T-helper 2 cell treated with Interferon-gamma antibody and Interleukin-4, amounts not matched to agents 5 μg/mL and 100 μg/mL, for 36 hours (primary cell): ENCODE results near the gene VSIR.

ENCODE experiments used
- DNase-seq: peaks from one replicate; pipeline ENCODE4 v3.0.0; 2021; ENCODE audit warnings: low spot score
- H3K27ac Mint-ChIP-seq: one replicate; pipeline ENCODE4 v1.8.0; 2021; ENCODE audit warnings: mild to moderate bottlenecking, mixed read lengths
- H3K27me3 Mint-ChIP-seq: one replicate; pipeline ENCODE4 v1.8.0; 2021; ENCODE audit warnings: low read depth, mixed read lengths
- H3K36me3 Mint-ChIP-seq: one replicate; pipeline ENCODE4 v1.8.0; 2021; ENCODE audit warnings: low read depth, mixed read lengths
- H3K4me1 Mint-ChIP-seq: one replicate; pipeline ENCODE4 v1.8.0; 2021; ENCODE audit warnings: low read depth, mixed read lengths
- H3K4me3 Mint-ChIP-seq: one replicate; pipeline ENCODE4 v1.8.0; 2022; ENCODE audit warnings: mild to moderate bottlenecking, moderate library complexity, mixed read lengths
- H3K9me3 Mint-ChIP-seq: one replicate; pipeline ENCODE4 v1.8.0; 2021; ENCODE audit warnings: mixed read lengths

Gene VSIR

GRCh38 chr10:71723311-71723710, 50.0 kb downstream of the VSIR start:
- H3K4me3 Mint-ChIP-seq = no peak overlapping the region
- H3K9me3 Mint-ChIP-seq = no peaks in the 10 kb centered on the region
- peaks cover 29% of the 10 kb centered on the region for H3K4me1 Mint-ChIP-seq
- H3K27ac Mint-ChIP-seq = no peak overlapping the region
- H3K36me3 Mint-ChIP-seq = no peaks in the 10 kb centered on the region
- DNase-seq = no peak
- no peaks in the 10 kb centered on the region for H3K27me3 Mint-ChIP-seq

GRCh38 chr10:71722849-71723248, 50.5 kb downstream of the VSIR start:
- H3K4me1 Mint-ChIP-seq = peaks cover 24% of the 10 kb centered on the region
- no peaks in the 10 kb centered on the region for H3K36me3 Mint-ChIP-seq
- DNase-seq = no peak
- H3K27me3 Mint-ChIP-seq = no peaks in the 10 kb centered on the region
- no peak overlapping the region for H3K4me3 Mint-ChIP-seq
- H3K27ac Mint-ChIP-seq = peak overlapping the region; percentile 33
- H3K9me3 Mint-ChIP-seq = no peaks in the 10 kb centered on the region

DNA sequence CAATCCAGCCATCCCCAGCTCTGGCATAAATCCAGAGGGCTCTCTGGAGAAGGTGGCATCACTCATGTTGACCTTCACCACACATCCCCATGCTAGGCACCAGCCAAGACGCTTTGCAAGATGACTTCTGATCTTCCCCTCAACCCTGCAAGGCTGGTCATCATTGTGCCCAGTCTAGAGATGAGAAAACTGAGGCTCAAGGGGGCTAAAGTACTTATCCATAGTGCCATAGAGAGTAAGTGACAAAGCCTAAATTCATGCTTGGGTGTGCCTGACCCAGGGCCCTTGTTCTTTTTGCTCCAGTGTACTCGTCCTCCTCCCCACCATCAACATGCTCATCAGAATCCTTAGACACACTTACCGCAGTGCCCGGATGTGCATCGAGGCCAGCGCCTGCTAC, 52.0 kb downstream of the VSIR start:
- Mint-ChIP-seq H3K36me3 (no peaks in the 10 kb centered on the region), H3K4me3 (no peak overlapping the region), H3K9me3 (no peaks in the 10 kb centered on the region), H3K4me1 (peaks cover 9% of the 10 kb centered on the region), H3K27ac (peak overlapping the region; percentile 4), H3K27me3 (no peaks in the 10 kb centered on the region)
- DNase-seq = no peak

- no peaks in the 10 kb centered on the region for H3K27me3 Mint-ChIP-seq
- H3K4me1 Mint-ChIP-seq = peaks cover 3% of the 10 kb centered on the region
- no peaks in the 10 kb centered on the region for H3K36me3 Mint-ChIP-seq
- DNase-seq = no peak
- H3K27ac Mint-ChIP-seq = no peak overlapping the region
- no peak overlapping the region for H3K4me3 Mint-ChIP-seq
- H3K9me3 Mint-ChIP-seq = no peaks in the 10 kb centered on the region
These were observed 53.0 kb downstream of the VSIR start for GRCh38 chr10:71720288-71720687.

- Mint-ChIP-seq H3K4me3 (no peak within 1 kb of the TSS), H3K9me3 (no peaks in the 10 kb centered on the region), H3K27ac (no peak within 1 kb of the TSS), H3K36me3 (no peaks in the 10 kb centered on the region), H3K4me1 (peaks cover 6% of the 10 kb centered on the region), H3K27me3 (no peaks in the 10 kb centered on the region)
- no peak for DNase-seq
These were observed 53.7 kb downstream of the VSIR start, which contains the start of gene C10orf105 for GRCh38 chr10:71719464-71720201. TSS of gene C10orf105 (minus strand) at chr10:71719778. CDS start at chr10:71716337, 3,441 bp downstream.

DNA sequence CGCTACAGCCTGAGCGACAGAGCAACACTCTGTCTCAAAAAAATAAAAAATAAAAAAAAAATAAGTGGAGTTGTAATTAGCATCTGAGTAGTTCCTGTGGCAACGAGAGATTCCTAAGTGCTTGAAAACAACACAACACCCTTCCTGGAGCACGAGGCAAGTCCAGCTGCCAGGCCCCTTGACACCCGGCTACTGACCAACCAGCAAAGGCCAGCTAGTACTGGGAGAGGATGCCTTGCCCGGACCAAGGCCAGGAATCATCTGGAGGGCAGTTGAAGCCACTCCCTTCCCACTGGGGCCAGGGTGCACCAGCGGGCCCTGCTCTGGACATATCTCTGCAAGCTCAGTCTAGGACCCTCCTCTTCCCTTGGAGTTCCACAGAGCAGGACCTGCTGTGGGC, 54.3 kb downstream of the VSIR start:
- no peak overlapping the region for H3K27ac Mint-ChIP-seq
- H3K36me3 Mint-ChIP-seq = no peaks in the 10 kb centered on the region
- H3K27me3 Mint-ChIP-seq = no peaks in the 10 kb centered on the region
- no peak for DNase-seq
- H3K4me1 Mint-ChIP-seq = peaks cover 12% of the 10 kb centered on the region
- no peak overlapping the region for H3K4me3 Mint-ChIP-seq
- no peaks in the 10 kb centered on the region for H3K9me3 Mint-ChIP-seq

DNA sequence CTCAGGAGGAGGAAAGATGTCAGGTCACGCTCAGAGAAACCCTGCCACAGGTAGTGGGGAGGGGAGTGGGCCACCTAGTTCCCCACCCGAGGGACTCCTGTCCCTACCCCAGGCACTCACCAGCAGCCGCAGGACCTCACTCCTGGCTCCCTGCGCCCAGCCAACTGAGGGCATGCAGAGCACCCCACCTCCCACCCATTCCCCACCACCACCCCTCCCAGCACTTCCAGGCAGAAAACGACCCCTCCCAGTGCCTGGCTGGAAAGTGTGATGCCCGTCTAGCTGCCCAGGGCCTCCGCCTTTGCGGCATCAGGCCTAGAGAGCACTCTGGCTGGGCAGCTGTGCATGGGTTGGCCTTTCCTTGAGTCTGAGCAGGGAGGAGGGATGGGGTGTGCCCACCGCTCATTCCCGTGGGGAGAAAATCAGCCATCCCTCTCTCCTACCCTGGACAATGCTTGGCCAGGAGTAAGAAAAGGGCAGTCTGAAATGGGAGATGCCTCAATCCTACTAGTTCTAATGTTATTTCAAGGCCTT, 55.1 kb downstream of the VSIR start:
- no peaks in the 10 kb centered on the region for H3K9me3 Mint-ChIP-seq
- peaks cover 20% of the 10 kb centered on the region for H3K4me1 Mint-ChIP-seq
- no peak for DNase-seq
- H3K4me3 Mint-ChIP-seq = no peak overlapping the region
- no peaks in the 10 kb centered on the region for H3K27me3 Mint-ChIP-seq
- no peaks in the 10 kb centered on the region for H3K36me3 Mint-ChIP-seq
- no peak overlapping the region for H3K27ac Mint-ChIP-seq

DNA sequence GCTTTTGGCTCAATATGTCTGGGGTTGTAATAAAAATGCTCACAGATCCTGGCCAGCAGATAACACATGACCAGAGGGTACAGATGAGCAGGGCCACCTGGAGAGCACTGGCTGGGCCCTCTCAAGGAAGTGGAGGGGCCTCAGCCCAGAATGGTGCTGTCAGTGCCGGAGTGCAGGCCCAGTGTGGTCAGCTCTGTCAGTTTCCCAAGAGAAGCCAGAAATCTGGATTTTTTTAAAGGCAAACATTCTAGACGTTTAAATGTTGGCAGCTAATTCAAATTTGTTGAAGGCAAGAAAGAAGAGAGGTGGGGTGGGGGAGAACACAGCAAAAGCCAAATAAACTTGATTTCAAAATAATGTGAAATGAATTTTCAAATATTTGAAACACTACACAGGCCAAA, 55.8 kb downstream of the VSIR start:
- DNase-seq = no peak
- Mint-ChIP-seq H3K4me3 (no peak overlapping the region), H3K27me3 (no peaks in the 10 kb centered on the region), H3K4me1 (peaks cover 25% of the 10 kb centered on the region), H3K36me3 (no peaks in the 10 kb centered on the region), H3K9me3 (no peaks in the 10 kb centered on the region), H3K27ac (peak overlapping the region; percentile 12)

GRCh38 chr10:71717056-71717455, 56.3 kb downstream of the VSIR start:
- Mint-ChIP-seq H3K9me3 (no peaks in the 10 kb centered on the region), H3K27ac (no peak overlapping the region), H3K4me3 (no peak overlapping the region), H3K36me3 (no peaks in the 10 kb centered on the region), H3K4me1 (peaks cover 29% of the 10 kb centered on the region), H3K27me3 (no peaks in the 10 kb centered on the region)
- no peak for DNase-seq

- no peaks in the 10 kb centered on the region for H3K9me3 Mint-ChIP-seq
- H3K27ac Mint-ChIP-seq = no peak overlapping the region
- H3K4me1 Mint-ChIP-seq = peaks cover 29% of the 10 kb centered on the region
- H3K4me3 Mint-ChIP-seq = no peak overlapping the region
- H3K27me3 Mint-ChIP-seq = no peaks in the 10 kb centered on the region
- no peak for DNase-seq
- H3K36me3 Mint-ChIP-seq = no peaks in the 10 kb centered on the region
These were observed 56.9 kb downstream of the VSIR start for GRCh38 chr10:71716426-71716825.

DNA sequence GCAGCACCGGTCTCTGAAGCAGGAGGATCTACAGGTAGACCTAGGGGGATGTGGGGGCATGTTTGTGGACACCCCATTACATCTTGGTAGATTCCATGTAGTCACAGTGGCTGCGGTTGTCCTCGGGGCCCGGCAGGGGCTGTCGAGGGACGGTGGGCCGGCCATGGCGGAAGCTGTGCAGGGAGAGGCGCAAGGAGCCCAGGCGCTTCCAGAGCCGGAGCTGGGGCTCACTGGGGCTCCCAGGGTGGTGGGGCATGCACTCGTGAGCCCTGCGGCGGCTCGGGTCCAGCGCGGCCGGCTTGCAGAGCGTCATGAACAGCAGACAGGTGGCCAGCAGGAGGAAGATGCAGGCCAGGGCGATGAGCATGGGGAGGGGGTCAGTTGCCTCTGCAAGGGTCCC, 57.5 kb downstream of the VSIR start:
- H3K27me3 Mint-ChIP-seq = no peaks in the 10 kb centered on the region

GRCh38 chr10:71715026-71715425, 58.3 kb downstream of the VSIR start:
- Mint-ChIP-seq H3K4me3 (peak overlapping the region; percentile 29), H3K9me3 (no peaks in the 10 kb centered on the region), H3K4me1 (peaks cover 29% of the 10 kb centered on the region), H3K27me3 (no peaks in the 10 kb centered on the region), H3K27ac (peak overlapping the region; percentile 57), H3K36me3 (no peaks in the 10 kb centered on the region)
- no peak for DNase-seq

More for the DNA sequence above, 57.5 kb downstream of the VSIR start:
- Mint-ChIP-seq H3K4me3 (no peak overlapping the region), H3K9me3 (no peaks in the 10 kb centered on the region), H3K4me1 (peaks cover 29% of the 10 kb centered on the region), H3K36me3 (no peaks in the 10 kb centered on the region), H3K27ac (no peak overlapping the region)
- no peak for DNase-seq

- H3K27me3 Mint-ChIP-seq = no peaks in the 10 kb centered on the region
- peaks cover 29% of the 10 kb centered on the region for H3K4me1 Mint-ChIP-seq
- H3K4me3 Mint-ChIP-seq = peak overlapping the region; percentile 80
These were observed 58.7 kb downstream of the VSIR start for GRCh38 chr10:71714592-71714991.

GRCh38 chr10:71714031-71714410, 59.3 kb downstream of the VSIR start:
- Mint-ChIP-seq H3K4me1 (peaks cover 32% of the 10 kb centered on the region), H3K4me3 (peak overlapping the region; percentile 80), H3K27me3 (no peaks in the 10 kb centered on the region), H3K9me3 (no peaks in the 10 kb centered on the region), H3K27ac (peak overlapping the region; percentile 97), H3K36me3 (no peaks in the 10 kb centered on the region)
- DNase-seq = no peak

More at GRCh38 chr10:71714592-71714991, 58.7 kb downstream of the VSIR start:
- Mint-ChIP-seq H3K27ac (peak overlapping the region; percentile 97), H3K36me3 (no peaks in the 10 kb centered on the region), H3K9me3 (no peaks in the 10 kb centered on the region)
- DNase-seq = no peak
